Omental fat pad (tissue), 4 donors: ENCODE data around the gene KIF3B. TPM values are rescaled to one million over a fixed set of nuclear protein-coding genes. Genes with fewer than 3 reads are reported as not detected.

Experiments used
- ATAC-seq: fragments of 150-250 bp; one replicate; pipeline ENCODE4 v1.9.1; 2016; ENCODE audit warnings: mild to moderate bottlenecking, moderate library complexity; ENCODE audit not compliant: low FRiP score
- DNase-seq: peaks from one replicate; pipeline ENCODE4 v3.0.0-alpha.2; 2019; ENCODE audit warnings: low spot score
- total RNA-seq, 4 donors: library from RNA; depleted of rRNA; stranded (reverse); fragments of >200 nt; gene quantifications; one replicate each; pipeline ENCODE4 v1.1.0, GENCODE V29; 2016
- TF ChIP-seq, protein P1 (sequence below), 3 donors: fragments of 450-650 bp; IDR thresholded peaks; one replicate each; pipeline ENCODE4 v1.5.1; 2016 to 2017; ENCODE audit warnings: antibody characterized with exemption in 3 of 3, mild to moderate bottlenecking in 3 of 3, moderate library complexity in 2 of 3

Gene KIF3B
- total RNA-seq, 4 donors from 2014 or later: 19.9 to 25.4 (median 22.7) TPM

DNA sequence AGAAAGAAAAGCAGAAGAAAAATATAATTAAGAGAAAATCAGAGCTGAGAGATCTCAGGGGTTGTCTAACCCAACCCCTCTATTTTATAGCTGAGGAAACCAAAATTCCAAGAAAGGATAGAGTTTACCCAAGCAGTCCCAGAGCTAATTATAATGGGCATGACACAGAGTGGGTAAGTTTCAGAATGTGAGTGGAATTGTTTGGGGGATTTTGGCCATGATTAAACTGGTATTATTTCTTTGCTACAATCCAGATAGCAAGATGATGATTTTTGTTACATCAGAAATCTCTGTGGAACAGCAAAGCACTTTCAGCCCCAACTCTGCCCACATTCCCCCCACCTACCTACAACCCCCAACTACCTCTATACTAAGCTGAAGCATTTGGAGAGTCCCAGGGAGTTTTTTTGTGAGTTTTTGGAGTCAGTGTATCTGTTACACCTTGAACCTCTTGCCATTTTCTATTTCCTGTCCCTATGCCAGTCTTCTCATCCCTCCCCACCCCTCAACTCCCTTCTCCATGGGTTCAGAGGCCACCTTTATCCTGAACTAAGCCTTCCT is 45.0 kb upstream of the KIF3B start:
- DNase-seq (no peak), ATAC-seq (no peak)
- TF ChIP-seq, protein P1, sequence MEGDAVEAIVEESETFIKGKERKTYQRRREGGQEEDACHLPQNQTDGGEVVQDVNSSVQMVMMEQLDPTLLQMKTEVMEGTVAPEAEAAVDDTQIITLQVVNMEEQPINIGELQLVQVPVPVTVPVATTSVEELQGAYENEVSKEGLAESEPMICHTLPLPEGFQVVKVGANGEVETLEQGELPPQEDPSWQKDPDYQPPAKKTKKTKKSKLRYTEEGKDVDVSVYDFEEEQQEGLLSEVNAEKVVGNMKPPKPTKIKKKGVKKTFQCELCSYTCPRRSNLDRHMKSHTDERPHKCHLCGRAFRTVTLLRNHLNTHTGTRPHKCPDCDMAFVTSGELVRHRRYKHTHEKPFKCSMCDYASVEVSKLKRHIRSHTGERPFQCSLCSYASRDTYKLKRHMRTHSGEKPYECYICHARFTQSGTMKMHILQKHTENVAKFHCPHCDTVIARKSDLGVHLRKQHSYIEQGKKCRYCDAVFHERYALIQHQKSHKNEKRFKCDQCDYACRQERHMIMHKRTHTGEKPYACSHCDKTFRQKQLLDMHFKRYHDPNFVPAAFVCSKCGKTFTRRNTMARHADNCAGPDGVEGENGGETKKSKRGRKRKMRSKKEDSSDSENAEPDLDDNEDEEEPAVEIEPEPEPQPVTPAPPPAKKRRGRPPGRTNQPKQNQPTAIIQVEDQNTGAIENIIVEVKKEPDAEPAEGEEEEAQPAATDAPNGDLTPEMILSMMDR (IDR thresholded peaks at IDR 0.05): no peak

DNA sequence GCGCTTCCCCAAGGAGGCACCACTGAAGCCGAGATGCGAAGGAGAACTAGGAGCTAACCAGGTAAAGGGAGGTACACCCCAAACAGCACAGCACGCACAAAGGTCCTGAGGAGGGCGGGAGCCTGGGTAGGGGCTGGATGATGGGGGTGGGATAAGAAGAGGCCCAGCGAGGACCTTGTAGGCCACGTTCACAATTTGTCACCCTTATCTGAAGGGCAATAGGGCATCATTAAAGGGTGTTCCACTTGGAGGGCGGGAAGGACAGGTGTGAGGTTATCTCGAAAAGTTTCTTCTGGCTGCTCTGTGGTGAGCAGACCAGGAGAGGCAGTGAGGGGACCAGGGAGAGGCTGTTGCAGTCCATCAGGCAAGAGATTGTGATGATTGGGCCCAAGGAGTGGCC is 44.2 kb upstream of the KIF3B start:
- no peak for ATAC-seq
- no peak for DNase-seq
- TF ChIP-seq, protein P1 (IDR thresholded peaks at IDR 0.05): no peak

DNA sequence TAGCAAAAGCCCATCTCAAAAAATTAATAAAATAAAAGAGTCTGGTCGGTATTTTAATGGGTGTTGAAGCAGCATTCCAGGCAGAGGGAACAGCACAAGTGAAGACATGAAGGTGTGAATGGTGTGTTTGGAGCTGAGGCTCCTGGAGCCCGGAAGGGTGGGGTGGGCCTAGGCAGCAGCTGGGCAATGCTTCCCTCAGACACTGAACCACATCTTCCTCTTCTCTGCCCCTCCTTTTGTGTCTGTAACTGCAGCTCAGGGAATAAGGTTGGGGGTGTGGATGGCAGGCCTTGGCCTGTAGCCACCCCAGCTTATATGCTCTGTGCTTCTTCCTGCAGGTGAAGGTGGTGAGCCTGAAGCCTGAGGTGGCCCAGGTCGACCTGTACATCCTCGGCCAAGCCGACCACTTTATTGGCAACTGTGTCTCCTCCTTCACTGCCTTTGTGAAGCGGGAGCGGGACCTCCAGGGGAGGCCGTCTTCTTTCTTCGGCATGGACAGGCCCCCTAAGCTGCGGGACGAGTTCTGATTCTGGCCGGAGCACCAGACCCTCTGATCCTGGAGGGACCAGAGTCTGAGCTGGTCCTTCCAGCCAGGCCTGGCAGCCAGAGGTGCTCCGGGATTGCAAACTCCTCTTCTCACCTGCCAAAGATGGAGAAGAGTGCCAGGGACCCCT is 43.2 kb upstream of the KIF3B start:
- ATAC-seq: no peak

DNA sequence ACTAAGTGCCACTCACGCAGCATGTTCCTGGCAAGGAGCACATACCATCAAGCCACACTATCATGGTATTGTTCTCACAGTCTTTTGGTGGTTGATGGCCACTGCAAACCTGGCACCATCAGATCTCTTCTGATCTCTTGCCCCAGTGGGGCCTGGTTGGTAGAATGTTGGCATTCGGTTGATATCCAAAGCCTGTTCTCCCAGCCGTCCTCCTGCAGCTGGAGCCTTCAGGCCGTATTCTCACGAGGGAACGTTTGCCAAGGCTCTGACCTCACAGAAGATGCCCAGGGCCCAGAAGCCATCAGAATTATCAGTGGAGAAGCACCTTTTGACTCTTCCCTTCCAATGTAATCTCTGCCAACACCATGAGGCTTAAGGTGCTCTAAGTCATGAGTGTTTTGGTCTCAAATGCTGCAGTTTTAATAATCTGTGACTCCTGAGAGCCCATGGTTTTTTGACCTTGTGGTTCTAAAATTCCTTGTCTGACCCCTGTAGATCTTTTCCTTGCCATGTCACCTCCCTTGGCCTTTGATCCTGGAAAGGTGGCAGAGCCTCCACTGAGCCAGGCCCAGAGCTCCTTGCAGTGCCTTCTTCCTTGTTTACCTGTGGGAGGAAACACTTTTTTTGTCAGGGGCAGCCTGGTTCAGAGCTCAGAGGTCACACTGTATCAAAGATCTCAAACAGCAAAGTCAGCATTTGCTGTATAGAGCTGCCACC is 42.0 kb upstream of the KIF3B start:
- DNase-seq: no peak
- TF ChIP-seq, protein P1 (IDR thresholded peaks at IDR 0.05): no peak
- ATAC-seq: no peak

More for the DNA sequence above, 43.2 kb upstream of the KIF3B start:
- TF ChIP-seq, protein P1 (IDR thresholded peaks at IDR 0.05): no peak
- no peak for DNase-seq

DNA sequence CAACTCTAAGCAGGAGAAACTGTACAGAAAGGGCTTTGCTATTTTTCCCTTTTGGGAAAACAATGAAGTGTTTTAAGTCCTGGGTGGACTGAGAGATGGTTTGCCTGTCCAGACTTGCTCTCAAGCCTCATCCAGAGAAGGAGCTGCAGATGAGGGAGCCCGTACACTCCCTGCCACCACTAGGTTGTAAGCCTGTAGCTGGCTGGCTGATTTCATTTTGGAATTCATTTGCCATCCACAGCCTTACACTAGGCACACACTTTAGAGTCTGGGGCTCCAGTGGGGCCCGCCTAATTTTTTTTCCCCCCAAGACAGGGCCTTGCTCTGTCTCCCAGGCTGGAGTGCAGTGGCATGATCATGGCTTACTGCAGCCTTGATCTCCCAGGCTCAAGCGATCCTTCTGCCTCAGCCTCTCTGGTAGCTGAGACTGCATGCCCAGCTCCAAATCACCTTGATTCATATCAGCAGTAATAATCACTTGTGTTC is 41.4 kb upstream of the KIF3B start:
- DNase-seq: no peak

DNA sequence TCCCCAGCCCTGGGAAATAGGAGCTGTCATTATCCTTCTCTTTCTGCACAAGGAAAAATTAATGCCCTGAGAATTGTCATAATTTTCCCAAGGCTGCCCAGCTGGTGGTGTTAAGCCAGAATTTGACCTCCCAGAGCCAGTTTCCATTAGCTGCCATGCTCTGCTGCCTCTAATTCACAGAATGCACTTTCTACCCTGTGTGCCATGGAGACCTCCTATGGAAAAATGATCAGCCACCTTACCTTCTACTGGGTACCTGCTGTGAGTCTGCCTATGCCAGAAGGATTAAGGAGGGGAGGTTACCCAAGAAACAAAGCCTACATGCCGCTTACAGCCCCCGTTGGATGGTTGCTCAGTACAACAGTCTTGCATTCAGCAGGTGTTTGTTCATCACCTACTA is 40.6 kb upstream of the KIF3B start:
- no peak for ATAC-seq
- DNase-seq: no peak
- TF ChIP-seq, protein P1 (IDR thresholded peaks at IDR 0.05): no peak

More for the DNA sequence above, 41.4 kb upstream of the KIF3B start:
- ATAC-seq: no peak
- TF ChIP-seq, protein P1 (IDR thresholded peaks at IDR 0.05): no peak
